Lung (tissue), 12 donors: ENCODE data around the gene UBL3. TPM values are rescaled to one million over a fixed set of nuclear protein-coding genes. Genes with fewer than 3 reads are reported as not detected.

Experiments
- ATAC-seq: fragments of 200-7000 bp; cut with Tn5 transposase; one replicate; pipeline ENCODE4 v1.9.1; 2020; ENCODE audit warnings: moderate number of reproducible peaks; ENCODE audit not compliant: insufficient read depth, low FRiP score
- DNase-seq, 3 donors: peaks; one replicate each; pipeline ENCODE4 v3.0.0-alpha.2; 2013 to 2017
- H3K27ac ChIP-seq, 2 donors: one replicate each; pipeline ENCODE4 v1.5.1; 2013; ENCODE audit warnings: mild to moderate bottlenecking in 2 of 2, moderate library complexity in 2 of 2, control low read depth in 1 of 2, inconsistent platforms in 1 of 2, low read depth in 1 of 2, low read length in 1 of 2
- H3K27me3 ChIP-seq, 3 donors: one replicate each; pipeline ENCODE4 v1.5.1; 2013; ENCODE audit warnings: low read length in 2 of 3; ENCODE audit not compliant: control insufficient read depth in 3 of 3, insufficient read depth in 3 of 3
- H3K36me3 ChIP-seq, 4 donors: one replicate each; pipeline ENCODE4 v1.5.1; 2013; ENCODE audit warnings: low read length in 4 of 4, mild to moderate bottlenecking in 1 of 4, moderate library complexity in 1 of 4; ENCODE audit not compliant: control insufficient read depth in 4 of 4, insufficient read depth in 4 of 4
- H3K4me1 ChIP-seq, 5 donors: one replicate each; pipeline ENCODE4 v1.5.1; 2013; ENCODE audit warnings: low read length in 5 of 5, mild to moderate bottlenecking in 2 of 5, moderate library complexity in 1 of 5; ENCODE audit not compliant: control insufficient read depth in 5 of 5, insufficient read depth in 5 of 5
- H3K4me3 ChIP-seq: one replicate; pipeline ENCODE4 v1.5.1; 2013; ENCODE audit warnings: mild to moderate bottlenecking, control low read depth, moderate library complexity
- H3K9ac ChIP-seq, 2 donors: one replicate each; pipeline ENCODE4 v1.5.1; 2013; ENCODE audit warnings: low read length in 2 of 2, control low read depth in 1 of 2; ENCODE audit not compliant: insufficient read depth in 1 of 2
- H3K9me3 ChIP-seq, 4 donors: one replicate each; pipeline ENCODE4 v1.5.1; 2013; ENCODE audit warnings: low read length in 3 of 4, mild to moderate bottlenecking in 1 of 4, moderate library complexity in 1 of 4; ENCODE audit not compliant: control insufficient read depth in 4 of 4, insufficient read depth in 3 of 4
- CTCF ChIP-seq: IDR thresholded peaks from 2 replicates; pipeline ENCODE4 v1.5.1; 2012; ENCODE audit warnings: mild to moderate bottlenecking; ENCODE audit errors: control extremely low read depth, extremely low read depth
- WGBS, 2 donors: extraction: QIAGEN DNeasy Blood & Tissue Kit; methylation state at CpG; one replicate each; pipeline ENCODE4 v1.1.7; 2013; 5-methylcytosine and 5-hydroxymethylcytosine counted together
- polyA plus RNA-seq, 2 donors: library from polyadenylated mRNA; stranded (reverse); fragments of 200-250 nt; gene quantifications; one replicate each; pipeline ENCODE4 v1.2.1, GENCODE V29; 2013
- total RNA-seq, 2 donors: library from RNA; depleted of rRNA in 1 of 2; stranded (reverse); fragments of >200 nt in 1 of 2; gene quantifications; one replicate each; pipeline ENCODE4 v1.2.1, GENCODE V29; 2014 to 2021
- donor health status: control.
- donor health status: control.
- donor health status: Bipolar disorder and iron deficiency.
- donor health status: healthy.
- donor health status: DM: yes; HTN: yes; CAD: no.

Gene UBL3
- total and polyA plus RNA-seq, 4 donors, result 19.6 to 58.2 (median 33.7) TPM

GRCh38 chr13:29771247-29771646, 79.2 kb downstream of the UBL3 start:
- no peak overlapping the region for H3K27ac ChIP-seq
- peak in 2 of 3 donors; percentile 27 to 36 for DNase-seq

GRCh38 chr13:29767006-29767405, 83.4 kb downstream of the UBL3 start:
- 70 to 78% methylated on average over 5 of the region's 5 CpGs for WGBS, 2 donors
- no peak for TF ChIP-seq CTCF
- no peaks in the 10 kb centered on the region for H3K27me3 ChIP-seq
- H3K27ac ChIP-seq, result no peak overlapping the region
- DNase-seq (peak; percentile 17 to 81 (median 66)), ATAC-seq (no peak)
- peaks cover 0 to 3% (median 1%) of the 10 kb centered on the region in 4 donors for H3K36me3 ChIP-seq
- H3K4me1 ChIP-seq, result peaks cover 0 to 12% (median 0%) of the 10 kb centered on the region in 5 donors
- no peak overlapping the region for H3K4me3 ChIP-seq
- no peak overlapping the region for H3K9ac ChIP-seq
- H3K9me3 ChIP-seq, result no peaks in the 10 kb centered on the region

More at GRCh38 chr13:29771247-29771646, 79.2 kb downstream of the UBL3 start:
- 58 to 73% methylated on average over 2 of the region's 2 CpGs for WGBS, 2 donors
- no peak for ATAC-seq
- H3K9me3 ChIP-seq, result no peaks in the 10 kb centered on the region
- peaks cover 0 to 3% (median 2%) of the 10 kb centered on the region in 4 donors for H3K36me3 ChIP-seq
- H3K4me1 ChIP-seq, result peaks cover 0 to 9% (median 0%) of the 10 kb centered on the region in 5 donors
- H3K4me3 ChIP-seq, result no peak overlapping the region
- H3K27me3 ChIP-seq, result no peaks in the 10 kb centered on the region
- TF ChIP-seq CTCF, result peak; percentile 10
- no peak overlapping the region for H3K9ac ChIP-seq

- 82 to 94% methylated on average over 2 of the region's 2 CpGs for WGBS, 2 donors
- no peaks in the 10 kb centered on the region for H3K27me3 ChIP-seq
- DNase-seq (no peak), ATAC-seq (no peak)
- no peak overlapping the region for H3K9ac ChIP-seq
- H3K9me3 ChIP-seq, result peaks cover 0 to 2% (median 0%) of the 10 kb centered on the region in 4 donors
- TF ChIP-seq CTCF, result no peak
- H3K36me3 ChIP-seq, result peaks cover 0 to 3% (median 1%) of the 10 kb centered on the region in 4 donors
- H3K4me3 ChIP-seq, result no peak overlapping the region
- no peak overlapping the region for H3K27ac ChIP-seq
- peaks cover 0 to 12% (median 0%) of the 10 kb centered on the region in 5 donors for H3K4me1 ChIP-seq
These were observed 86.8 kb downstream of the UBL3 start for GRCh38 chr13:29763436-29764180.
